ENCODE data around the gene PPM1J.

The PPM1J gene

DNA sequence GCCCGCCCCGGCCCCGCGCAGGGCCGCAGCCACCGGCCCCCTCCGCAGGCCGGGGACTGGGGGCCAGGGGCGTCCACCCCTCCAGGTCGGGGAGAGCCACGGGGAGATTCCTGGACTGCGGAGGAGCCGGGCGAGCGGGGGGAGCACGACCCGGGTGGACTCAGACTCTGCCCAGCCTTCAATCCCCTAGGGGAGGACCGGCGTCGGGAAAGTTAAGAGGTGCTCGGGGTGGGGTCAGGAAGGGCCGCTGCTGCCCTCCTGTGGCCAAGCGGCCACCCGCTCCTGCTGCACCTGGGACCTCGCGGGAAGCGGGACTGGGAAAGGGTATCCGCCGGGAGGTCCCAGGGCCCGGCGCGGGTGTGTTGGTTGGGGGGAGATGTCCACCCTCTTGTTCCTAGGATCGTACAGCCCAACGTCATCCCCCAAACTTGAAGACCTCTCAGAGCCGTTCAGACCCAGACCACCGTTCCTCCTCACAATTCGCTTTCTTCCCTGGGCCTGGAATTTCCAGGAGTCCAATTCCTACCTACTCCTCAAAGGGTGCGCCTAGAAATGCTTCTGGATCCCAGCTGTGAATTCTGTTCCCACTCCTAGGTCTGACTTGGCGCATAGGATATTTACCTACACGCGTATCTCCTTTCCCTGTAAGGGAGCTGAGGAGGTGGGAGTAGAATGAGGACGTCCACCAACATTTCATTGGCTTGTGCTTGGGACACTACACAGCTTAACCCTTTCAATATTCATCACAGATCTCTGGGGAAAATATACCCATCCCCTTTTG, 7.7 kb downstream of the PPM1J start:
- TF ChIP-seq, protein P1, sequence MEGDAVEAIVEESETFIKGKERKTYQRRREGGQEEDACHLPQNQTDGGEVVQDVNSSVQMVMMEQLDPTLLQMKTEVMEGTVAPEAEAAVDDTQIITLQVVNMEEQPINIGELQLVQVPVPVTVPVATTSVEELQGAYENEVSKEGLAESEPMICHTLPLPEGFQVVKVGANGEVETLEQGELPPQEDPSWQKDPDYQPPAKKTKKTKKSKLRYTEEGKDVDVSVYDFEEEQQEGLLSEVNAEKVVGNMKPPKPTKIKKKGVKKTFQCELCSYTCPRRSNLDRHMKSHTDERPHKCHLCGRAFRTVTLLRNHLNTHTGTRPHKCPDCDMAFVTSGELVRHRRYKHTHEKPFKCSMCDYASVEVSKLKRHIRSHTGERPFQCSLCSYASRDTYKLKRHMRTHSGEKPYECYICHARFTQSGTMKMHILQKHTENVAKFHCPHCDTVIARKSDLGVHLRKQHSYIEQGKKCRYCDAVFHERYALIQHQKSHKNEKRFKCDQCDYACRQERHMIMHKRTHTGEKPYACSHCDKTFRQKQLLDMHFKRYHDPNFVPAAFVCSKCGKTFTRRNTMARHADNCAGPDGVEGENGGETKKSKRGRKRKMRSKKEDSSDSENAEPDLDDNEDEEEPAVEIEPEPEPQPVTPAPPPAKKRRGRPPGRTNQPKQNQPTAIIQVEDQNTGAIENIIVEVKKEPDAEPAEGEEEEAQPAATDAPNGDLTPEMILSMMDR (IDR thresholded peaks at IDR 0.05; ENCODE audit: control insufficient read depth, extremely low read depth, insufficient read depth) = peak; percentile 98
- no peak for DNase-seq (ENCODE audit: low read depth)
- peak overlapping the region; percentile 88 for H3K4me3 ChIP-seq (ENCODE audit: low read depth, low read length)

DNA sequence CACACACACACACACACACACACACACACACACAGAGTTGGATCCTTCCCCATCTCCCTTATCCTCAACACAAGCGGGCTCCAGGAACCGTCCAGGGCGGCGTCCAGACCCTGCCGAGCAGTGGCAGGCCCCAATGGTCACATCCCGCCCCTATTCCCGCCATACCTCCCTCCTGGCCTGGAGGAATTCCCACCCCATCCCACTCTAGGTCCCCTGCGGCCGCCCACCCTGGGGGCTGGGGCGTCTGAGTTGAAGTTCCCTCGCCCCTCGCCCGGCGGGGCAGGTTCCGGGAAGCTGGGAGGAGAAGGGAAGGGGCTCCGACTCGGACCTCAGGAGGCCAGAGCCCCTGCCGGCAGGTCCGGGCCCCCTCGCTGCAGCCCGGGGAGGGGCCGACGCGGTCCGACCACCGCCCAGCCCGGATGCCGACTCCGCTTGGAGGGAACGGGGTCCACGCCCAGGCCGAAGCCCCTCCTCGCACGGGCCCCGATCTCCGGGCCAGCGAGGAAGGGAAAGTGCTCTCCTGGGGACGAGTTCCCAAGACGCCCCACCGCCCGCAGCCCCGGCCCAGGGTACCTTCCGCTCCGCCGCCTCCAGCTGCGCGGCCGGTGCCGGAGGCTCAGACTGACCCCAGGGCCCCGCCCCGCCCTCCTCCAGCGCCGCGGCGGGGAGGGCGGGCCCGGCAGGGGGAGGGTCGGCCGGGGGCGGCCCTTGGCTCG, 8.5 kb downstream of the PPM1J start, which contains the start of gene RHOC:
Gene RHOC, minus strand, starts transcription at position 623 of the 716 bp plus-strand sequence. CDS start 3,328 bp downstream, outside the sequence.
- H3K4me3 ChIP-seq (ENCODE audit: low read depth, low read length) = peak within 1 kb of the TSS; percentile 88
- no peak for DNase-seq (ENCODE audit: low read depth)
- TF ChIP-seq, protein P1 (IDR thresholded peaks at IDR 0.05; ENCODE audit: control insufficient read depth, extremely low read depth, insufficient read depth) = no peak

DNA sequence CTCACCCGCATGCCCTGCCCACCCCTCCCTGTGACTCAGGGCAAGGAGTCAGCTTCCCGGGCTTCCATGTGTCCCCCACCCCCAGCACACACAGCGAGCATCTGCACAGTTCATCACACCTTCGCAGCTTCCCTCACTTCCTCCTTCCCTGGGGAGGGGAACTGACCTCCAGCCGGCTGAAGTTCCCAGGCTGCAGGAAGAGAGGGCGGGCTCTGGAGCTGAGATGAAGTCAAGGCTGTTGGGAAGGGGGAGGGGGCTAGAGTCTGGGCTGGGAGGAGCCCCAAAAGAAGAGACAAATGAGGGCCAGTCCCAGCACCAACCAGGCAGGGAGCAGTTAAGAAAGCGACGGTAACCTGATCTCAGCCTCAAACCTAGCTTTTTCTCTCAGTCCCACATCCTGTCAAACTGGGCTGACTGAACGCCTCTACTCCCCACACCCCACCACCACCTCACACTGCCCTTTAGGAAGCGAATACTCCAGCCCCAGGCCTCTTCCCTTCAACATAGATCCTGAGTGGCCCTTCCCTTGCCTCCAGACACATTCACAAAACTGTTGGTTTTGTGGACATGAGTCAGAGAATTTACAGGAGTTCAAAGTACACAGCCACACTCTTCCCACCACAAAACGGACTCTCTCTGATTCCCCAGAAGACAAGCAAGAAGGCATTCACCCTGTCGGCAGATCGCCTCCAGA, 10.1 kb downstream of the PPM1J start:
- peak overlapping the region; percentile 88 for H3K4me3 ChIP-seq (ENCODE audit: low read depth, low read length)
- peak; percentile 94 for DNase-seq (ENCODE audit: low read depth)
- TF ChIP-seq, protein P1 (IDR thresholded peaks at IDR 0.05; ENCODE audit: control insufficient read depth, extremely low read depth, insufficient read depth) = no peak

DNA sequence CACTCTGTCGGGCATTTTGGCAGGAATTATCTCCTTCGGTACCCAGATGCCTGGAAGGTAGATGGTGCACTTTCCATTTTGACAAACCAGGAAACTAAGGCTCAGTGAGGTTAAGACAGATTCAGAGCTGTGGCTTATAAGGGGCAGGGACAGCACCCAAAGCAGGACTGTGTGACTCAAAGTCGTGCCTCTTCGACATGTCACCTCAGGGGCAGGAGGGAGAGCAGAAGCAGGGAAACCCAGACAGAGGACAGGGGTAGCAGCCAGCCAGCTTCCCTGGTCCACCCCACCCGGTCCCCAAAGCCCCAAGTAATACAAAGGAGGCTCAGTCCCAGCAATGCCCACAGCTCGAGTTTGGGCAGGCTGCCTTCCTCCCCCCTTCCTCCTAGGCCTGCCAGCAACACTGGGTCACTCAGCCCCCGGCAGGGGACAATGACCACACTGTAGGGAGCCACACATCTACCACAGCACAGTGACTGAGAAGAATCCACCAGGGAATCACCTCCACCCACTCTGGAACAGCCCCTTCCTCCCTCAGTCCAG, 10.7 kb downstream of the PPM1J start:
- TF ChIP-seq, protein P1 (IDR thresholded peaks at IDR 0.05; ENCODE audit: control insufficient read depth, extremely low read depth, insufficient read depth) = no peak
- no peak for DNase-seq (ENCODE audit: low read depth)
- H3K4me3 ChIP-seq (ENCODE audit: low read depth, low read length) = peak overlapping the region; percentile 88

DNA sequence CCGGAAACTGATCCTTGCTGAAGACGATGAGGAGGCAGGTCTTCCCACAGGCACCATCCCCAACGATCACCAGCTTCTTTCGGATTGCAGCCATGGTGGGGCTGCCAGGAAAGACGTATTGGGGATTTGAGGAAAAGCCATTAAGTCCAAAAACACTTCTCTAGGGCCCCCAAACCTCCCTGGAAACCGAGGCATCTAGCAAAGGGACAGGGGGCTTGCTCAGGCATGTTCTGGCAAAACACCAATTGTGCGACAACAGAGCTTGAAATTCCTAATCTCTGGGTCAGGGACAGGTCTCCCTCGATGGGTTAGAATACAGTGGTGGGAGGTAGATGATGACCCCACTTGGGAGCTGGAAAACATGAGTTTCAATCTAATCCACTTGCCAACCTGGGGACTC, 11.4 kb downstream of the PPM1J start:
- no peak overlapping the region for H3K4me3 ChIP-seq (ENCODE audit: low read depth, low read length)
- TF ChIP-seq, protein P1 (IDR thresholded peaks at IDR 0.05; ENCODE audit: control insufficient read depth, extremely low read depth, insufficient read depth) = no peak
- no peak for DNase-seq (ENCODE audit: low read depth)

DNA sequence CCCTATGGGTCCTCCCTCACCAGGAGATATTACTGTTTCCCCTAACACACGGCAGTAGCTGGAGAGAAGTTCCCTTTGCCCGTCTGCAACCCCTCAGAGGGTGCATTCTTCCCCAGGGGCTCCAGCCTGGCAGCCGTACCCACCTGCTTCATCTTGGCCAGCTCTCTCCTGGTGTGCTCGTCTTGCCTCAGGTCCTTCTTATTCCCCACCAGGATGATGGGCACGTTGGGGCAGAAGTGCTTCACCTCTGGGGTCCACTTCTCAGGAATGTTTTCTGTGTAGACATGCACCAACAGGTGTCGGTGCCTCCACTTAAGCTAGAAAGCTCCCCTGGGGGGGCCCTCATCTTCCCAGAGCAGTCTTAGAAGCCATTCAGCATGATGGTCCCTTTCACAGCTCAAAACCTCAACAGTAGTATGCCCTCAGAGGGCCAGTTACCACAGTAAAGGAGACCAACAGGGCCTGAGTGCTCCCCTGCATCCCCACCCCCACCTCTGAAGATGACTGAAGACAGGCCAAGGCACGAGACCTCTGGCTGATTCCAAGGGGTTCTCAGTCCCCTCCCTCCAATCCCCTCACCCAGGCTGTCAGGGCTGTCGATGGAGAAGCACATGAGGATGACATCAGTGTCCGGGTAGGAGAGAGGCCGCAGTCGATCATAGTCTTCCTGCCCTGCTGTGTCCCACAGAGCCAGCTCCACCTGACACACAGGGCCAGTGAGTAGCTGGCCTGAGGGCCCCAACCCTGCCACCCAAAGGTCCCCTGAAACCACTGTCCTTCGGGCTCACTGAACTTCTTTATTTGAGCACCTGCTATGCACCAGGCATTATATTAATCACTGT, 12.5 kb downstream of the PPM1J start:
- no peak overlapping the region for H3K4me3 ChIP-seq (ENCODE audit: low read depth, low read length)
- no peak for DNase-seq (ENCODE audit: low read depth)
- TF ChIP-seq, protein P1 (IDR thresholded peaks at IDR 0.05; ENCODE audit: control insufficient read depth, extremely low read depth, insufficient read depth) = no peak

All from LNCaP clone FGC (cell line).